Activated T-helper 2 cell treated with anti-CD3 and anti-CD28 coated beads, Interferon-gamma antibody, Interleukin-2, Interleukin-4, amounts not matched to agents 10 μg/mL and 5 μg/mL and 100 μg/mL, durations not matched to agents 14 hours and 24 hours and 36 hours (primary cell): ENCODE measurements around the gene HIRA. TPM values are rescaled to one million over a fixed set of nuclear protein-coding genes. Genes with fewer than 3 reads are reported as not detected.

Experiments
- DNase-seq: peaks from one replicate; pipeline ENCODE4 v3.0.0; 2021; ENCODE audit warnings: low spot score
- H3K27ac Mint-ChIP-seq: one replicate; pipeline ENCODE4 v1.8.0; 2021; ENCODE audit warnings: mixed read lengths
- H3K27me3 Mint-ChIP-seq: one replicate; pipeline ENCODE4 v1.8.0; 2021; ENCODE audit warnings: low read depth, mixed read lengths
- H3K36me3 Mint-ChIP-seq: one replicate; pipeline ENCODE4 v1.8.0; 2021; ENCODE audit warnings: low read depth, mixed read lengths
- H3K4me1 Mint-ChIP-seq: one replicate; pipeline ENCODE4 v1.8.0; 2021; ENCODE audit warnings: low read depth, mixed read lengths
- H3K4me3 Mint-ChIP-seq: one replicate; pipeline ENCODE4 v1.8.0; 2021; ENCODE audit warnings: low read depth, mild to moderate bottlenecking, moderate library complexity, mixed read lengths
- H3K9me3 Mint-ChIP-seq: one replicate; pipeline ENCODE4 v1.8.0; 2021; ENCODE audit warnings: mixed read lengths
- intact Hi-C: fragments of 100-400 bp; cut with micrococcal nuclease; formaldehyde crosslinking; loops from one replicate; pipeline ENCODE4 v1.15.1; 2023
- total RNA-seq: library from RNA; stranded (reverse); gene quantifications from 2 replicates; pipeline ENCODE4 v1.2.3, GENCODE V29; 2022

The HIRA gene
- total RNA-seq, 1 donor from 2014 or later, result 36.0 TPM

- Mint-ChIP-seq H3K9me3 (no peaks in the 10 kb centered on the region), H3K36me3 (peaks cover 60% of the 10 kb centered on the region), H3K27me3 (no peaks in the 10 kb centered on the region), H3K4me1 (no peaks in the 10 kb centered on the region), H3K27ac (no peak overlapping the region), H3K4me3 (no peak overlapping the region)
- intact Hi-C loops, result no loop called here
- no peak for DNase-seq
Measured at GRCh38 chr22:19350947-19351346, 80.6 kb downstream of the HIRA start.

- no peak overlapping the region for H3K27ac Mint-ChIP-seq
- H3K4me1 Mint-ChIP-seq, result no peaks in the 10 kb centered on the region
- H3K27me3 Mint-ChIP-seq, result no peaks in the 10 kb centered on the region
- peaks cover 61% of the 10 kb centered on the region for H3K36me3 Mint-ChIP-seq
- no peaks in the 10 kb centered on the region for H3K9me3 Mint-ChIP-seq
- no peak for DNase-seq
- H3K4me3 Mint-ChIP-seq, result no peak overlapping the region
- intact Hi-C loops, result no loop called here
Measured at GRCh38 chr22:19350476-19350859, 81.1 kb downstream of the HIRA start.

- H3K4me1 Mint-ChIP-seq, result no peaks in the 10 kb centered on the region
- no peaks in the 10 kb centered on the region for H3K27me3 Mint-ChIP-seq
- H3K27ac Mint-ChIP-seq, result no peak overlapping the region
- no peak for DNase-seq
- peaks cover 64% of the 10 kb centered on the region for H3K36me3 Mint-ChIP-seq
- intact Hi-C loops, result no loop called here
- H3K9me3 Mint-ChIP-seq, result no peaks in the 10 kb centered on the region
- H3K4me3 Mint-ChIP-seq, result no peak overlapping the region
Measured at GRCh38 chr22:19349778-19350475, 81.6 kb downstream of the HIRA start.

GRCh38 chr22:19346677-19347265, 84.8 kb downstream of the HIRA start:
- Mint-ChIP-seq H3K9me3 (peaks cover 8% of the 10 kb centered on the region), H3K27ac (no peak overlapping the region), H3K4me1 (no peaks in the 10 kb centered on the region), H3K36me3 (peaks cover 83% of the 10 kb centered on the region), H3K4me3 (no peak overlapping the region), H3K27me3 (no peaks in the 10 kb centered on the region)
- no peak for DNase-seq
- intact Hi-C loops, result no loop called here

GRCh38 chr22:19344420-19344819, 87.1 kb downstream of the HIRA start:
- no peaks in the 10 kb centered on the region for H3K27me3 Mint-ChIP-seq
- no peaks in the 10 kb centered on the region for H3K4me1 Mint-ChIP-seq
- DNase-seq, result no peak
- intact Hi-C loops, result no loop called here
- H3K9me3 Mint-ChIP-seq, result peaks cover 28% of the 10 kb centered on the region
- H3K36me3 Mint-ChIP-seq, result peaks cover 83% of the 10 kb centered on the region
- H3K4me3 Mint-ChIP-seq, result no peak overlapping the region
- H3K27ac Mint-ChIP-seq, result no peak overlapping the region

GRCh38 chr22:19343470-19343869, 88.1 kb downstream of the HIRA start:
- no peaks in the 10 kb centered on the region for H3K4me1 Mint-ChIP-seq
- intact Hi-C loops, result no loop called here
- H3K4me3 Mint-ChIP-seq, result no peak overlapping the region
- H3K27ac Mint-ChIP-seq, result no peak overlapping the region
- peaks cover 89% of the 10 kb centered on the region for H3K36me3 Mint-ChIP-seq
- DNase-seq, result no peak
- peaks cover 36% of the 10 kb centered on the region for H3K9me3 Mint-ChIP-seq
- H3K27me3 Mint-ChIP-seq, result no peaks in the 10 kb centered on the region

- no peak for DNase-seq
- Mint-ChIP-seq H3K27me3 (no peaks in the 10 kb centered on the region), H3K4me1 (no peaks in the 10 kb centered on the region), H3K9me3 (peaks cover 55% of the 10 kb centered on the region), H3K4me3 (no peak overlapping the region), H3K27ac (no peak overlapping the region), H3K36me3 (peaks cover 98% of the 10 kb centered on the region)
- intact Hi-C loops, result no loop called here
Measured at GRCh38 chr22:19341500-19341899, 90.0 kb downstream of the HIRA start.

- no peaks in the 10 kb centered on the region for H3K27me3 Mint-ChIP-seq
Measured at GRCh38 chr22:19337137-19337536, 94.4 kb downstream of the HIRA start.

GRCh38 chr22:19336133-19337075, 95.1 kb downstream of the HIRA start:
- peaks cover 71% of the 10 kb centered on the region for H3K9me3 Mint-ChIP-seq
- no peak overlapping the region for H3K27ac Mint-ChIP-seq
- no peak overlapping the region for H3K4me3 Mint-ChIP-seq
- H3K27me3 Mint-ChIP-seq, result no peaks in the 10 kb centered on the region
- peaks cover 99% of the 10 kb centered on the region for H3K36me3 Mint-ChIP-seq
- no peaks in the 10 kb centered on the region for H3K4me1 Mint-ChIP-seq
- intact Hi-C loops, result no loop called here
- DNase-seq, result no peak

More at GRCh38 chr22:19337137-19337536, 94.4 kb downstream of the HIRA start:
- no peak for DNase-seq
- Mint-ChIP-seq H3K36me3 (peaks cover 99% of the 10 kb centered on the region), H3K4me3 (no peak overlapping the region), H3K4me1 (no peaks in the 10 kb centered on the region), H3K27ac (no peak overlapping the region), H3K9me3 (peaks cover 76% of the 10 kb centered on the region)
- intact Hi-C loops, result no loop called here

GRCh38 chr22:19331975-19332374, 99.6 kb downstream of the HIRA start:
- DNase-seq, result no peak
- Mint-ChIP-seq H3K27me3 (no peaks in the 10 kb centered on the region), H3K4me1 (no peaks in the 10 kb centered on the region), H3K36me3 (peaks cover 88% of the 10 kb centered on the region), H3K27ac (no peak overlapping the region), H3K9me3 (peaks cover 32% of the 10 kb centered on the region), H3K4me3 (no peak overlapping the region)
- intact Hi-C loops, result no loop called here

- Mint-ChIP-seq H3K27ac (no peak overlapping the region), H3K9me3 (peaks cover 27% of the 10 kb centered on the region), H3K36me3 (peaks cover 83% of the 10 kb centered on the region), H3K4me1 (no peaks in the 10 kb centered on the region), H3K4me3 (no peak overlapping the region), H3K27me3 (no peaks in the 10 kb centered on the region)
- no peak for DNase-seq
- intact Hi-C loops, result no loop called here
Measured at GRCh38 chr22:19331474-19331873, 100.1 kb downstream of the HIRA start.

- intact Hi-C loops, result no loop called here
- Mint-ChIP-seq H3K27ac (no peak overlapping the region), H3K9me3 (peaks cover 21% of the 10 kb centered on the region), H3K4me1 (no peaks in the 10 kb centered on the region), H3K27me3 (no peaks in the 10 kb centered on the region), H3K36me3 (peaks cover 78% of the 10 kb centered on the region), H3K4me3 (no peak overlapping the region)
- no peak for DNase-seq
Measured at GRCh38 chr22:19330865-19331418, 100.6 kb downstream of the HIRA start.
